LoVo (cell line): ENCODE results near the gene CXCL16.

Experiments
- DNase-seq: peaks from one replicate; pipeline ENCODE4 v3.0.0-alpha.2; 2016; ENCODE audit warnings: low spot score

CXCL16 gene

GRCh38 chr17:4750606-4751005 is 10.9 kb upstream of the CXCL16 start:
- DNase-seq, result no peak

- no peak for DNase-seq
These were observed 9.0 kb upstream of the CXCL16 start for GRCh38 chr17:4748686-4749085.

DNA sequence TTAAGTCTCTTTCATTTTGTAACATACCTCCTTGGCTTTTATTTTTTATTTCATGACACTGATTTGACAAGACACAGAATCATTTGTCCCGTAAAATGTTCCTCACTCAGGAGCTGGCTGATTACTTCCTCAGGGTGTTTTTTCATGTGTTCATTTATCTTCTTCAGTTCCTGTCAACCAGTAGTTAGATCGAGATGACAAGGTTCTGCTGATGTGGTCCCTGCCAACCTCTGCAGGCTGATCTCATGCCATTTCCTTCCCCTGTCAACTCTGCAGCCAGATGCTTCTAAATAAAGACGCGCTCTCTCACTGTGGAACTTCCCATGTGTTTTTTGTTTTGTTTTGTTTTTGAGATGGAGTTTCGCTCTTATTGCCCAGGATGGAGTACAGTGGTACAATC is 8.1 kb upstream of the CXCL16 start:
- no peak for DNase-seq

- no peak for DNase-seq
These were observed 5.6 kb upstream of the CXCL16 start for GRCh38 chr17:4744999-4745969.

GRCh38 chr17:4743898-4744297 is 4.2 kb upstream of the CXCL16 start:
- DNase-seq, result no peak

- DNase-seq, result no peak
These were observed 3.5 kb upstream of the CXCL16 start for GRCh38 chr17:4743216-4743615.

DNA sequence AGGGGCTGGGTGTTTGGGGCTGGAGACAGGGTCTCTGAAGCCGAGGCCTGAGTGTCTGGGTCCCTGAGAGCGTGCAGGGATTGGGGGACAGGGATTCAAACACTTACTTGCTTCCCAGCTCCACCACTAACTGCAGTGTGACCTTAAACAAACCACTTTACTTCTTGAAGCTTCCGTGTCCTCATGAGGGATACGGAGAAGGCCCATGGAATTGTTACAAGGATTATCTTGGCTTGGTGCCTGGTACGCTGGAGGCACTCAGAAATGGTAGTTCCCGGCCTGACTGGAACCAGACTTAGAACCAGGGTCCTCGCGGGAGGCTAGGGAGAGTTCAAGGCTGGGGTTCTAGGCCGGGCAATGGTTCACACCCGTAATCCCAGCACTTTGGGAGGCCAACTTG is 2.9 kb upstream of the CXCL16 start:
- no peak for DNase-seq

GRCh38 chr17:4742133-4742532 is 2.4 kb upstream of the CXCL16 start:
- DNase-seq, result no peak

DNA sequence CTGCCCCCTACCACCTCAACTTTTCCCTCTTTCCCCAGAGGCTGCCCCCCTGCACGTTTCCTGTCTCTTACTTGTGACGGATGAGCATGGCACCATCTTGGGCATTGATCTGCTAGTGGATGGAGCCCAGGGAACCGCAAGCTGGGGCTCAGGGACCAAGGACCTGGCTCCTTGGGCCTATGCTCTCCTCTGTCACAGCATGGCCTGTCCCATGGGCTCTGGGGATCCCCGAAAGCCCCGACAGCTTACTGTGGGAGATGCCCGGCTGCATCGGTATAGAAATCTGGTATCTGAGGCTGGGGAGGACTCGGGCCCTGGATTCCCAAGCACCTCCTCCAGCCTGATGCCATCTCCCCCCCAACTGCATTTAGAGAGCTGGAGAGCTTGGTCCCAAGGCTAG is 1.8 kb upstream of the CXCL16 start:
- DNase-seq, result no peak

DNA sequence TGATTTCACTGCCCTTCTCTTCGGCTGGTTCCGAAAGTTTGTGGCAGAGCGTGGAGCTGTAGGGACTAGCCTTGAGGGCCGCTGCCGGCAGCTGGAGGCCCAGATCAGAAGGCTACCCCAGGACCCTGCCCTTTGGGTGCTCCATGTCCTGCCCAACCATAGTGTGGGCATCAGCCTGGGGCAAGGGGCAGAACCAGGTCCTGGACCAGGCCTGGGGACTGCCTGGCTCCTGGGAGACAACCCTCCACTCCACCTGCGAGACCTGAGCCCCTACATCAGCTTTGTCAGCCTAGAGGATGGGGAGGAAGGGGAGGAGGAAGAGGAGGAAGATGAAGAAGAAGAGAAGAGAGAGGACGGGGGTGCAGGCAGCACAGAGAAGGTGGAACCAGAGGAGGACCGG is 856 bp upstream of the CXCL16 start:
- no peak for DNase-seq

- no peak for DNase-seq
These were observed 260 bp upstream of the CXCL16 start for GRCh38 chr17:4740025-4740351.

DNA sequence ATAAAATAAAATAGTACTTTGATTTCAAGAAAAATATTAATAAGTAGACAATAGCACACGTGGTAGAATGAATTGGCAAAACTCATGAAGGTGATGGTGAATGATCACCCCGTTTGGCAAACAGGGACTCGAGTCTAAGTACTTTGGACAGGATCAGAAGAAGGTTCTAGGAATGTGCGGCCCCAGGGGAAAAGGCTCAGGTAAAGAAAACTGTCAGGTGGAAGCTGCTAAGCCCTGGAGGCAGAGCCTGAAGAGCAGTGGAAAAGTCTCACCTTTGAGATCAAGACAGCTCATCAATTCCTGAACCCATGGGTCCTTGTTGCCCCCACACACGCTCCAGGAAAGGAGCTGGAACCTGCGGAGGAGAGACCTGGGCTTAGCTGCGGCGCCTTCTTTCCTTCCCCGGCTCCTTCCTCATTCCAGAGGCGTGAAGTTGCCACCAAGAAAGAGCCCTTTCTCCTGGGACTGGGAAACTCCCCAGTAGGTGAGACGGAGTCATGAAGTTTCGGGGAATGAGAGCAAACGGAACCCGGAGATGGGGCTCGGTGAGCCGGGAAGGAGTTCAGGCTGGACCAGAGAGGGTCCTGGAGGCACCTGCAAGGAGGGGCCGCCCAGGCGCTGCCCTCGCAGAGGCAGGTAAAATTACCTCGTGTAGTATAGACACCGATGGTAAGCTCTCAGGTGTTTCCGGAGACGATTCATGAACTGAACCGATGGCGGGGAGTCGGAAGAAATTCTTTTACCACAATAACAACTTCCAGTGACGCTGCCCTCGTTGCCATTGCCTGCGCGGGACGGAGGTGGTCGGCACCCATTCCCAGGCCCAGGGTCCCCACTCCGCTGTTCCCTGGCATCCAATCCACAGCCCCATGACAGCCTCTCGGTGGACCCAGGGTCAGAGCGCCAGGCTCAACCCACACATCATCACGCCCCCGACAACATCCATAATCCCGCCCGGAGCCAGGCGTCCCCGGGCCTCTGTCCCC is 1.3 kb downstream of the CXCL16 start:
- DNase-seq, result peak; percentile 64

- no peak for DNase-seq
These were observed 3.7 kb downstream of the CXCL16 start for GRCh38 chr17:4735876-4736651.

DNA sequence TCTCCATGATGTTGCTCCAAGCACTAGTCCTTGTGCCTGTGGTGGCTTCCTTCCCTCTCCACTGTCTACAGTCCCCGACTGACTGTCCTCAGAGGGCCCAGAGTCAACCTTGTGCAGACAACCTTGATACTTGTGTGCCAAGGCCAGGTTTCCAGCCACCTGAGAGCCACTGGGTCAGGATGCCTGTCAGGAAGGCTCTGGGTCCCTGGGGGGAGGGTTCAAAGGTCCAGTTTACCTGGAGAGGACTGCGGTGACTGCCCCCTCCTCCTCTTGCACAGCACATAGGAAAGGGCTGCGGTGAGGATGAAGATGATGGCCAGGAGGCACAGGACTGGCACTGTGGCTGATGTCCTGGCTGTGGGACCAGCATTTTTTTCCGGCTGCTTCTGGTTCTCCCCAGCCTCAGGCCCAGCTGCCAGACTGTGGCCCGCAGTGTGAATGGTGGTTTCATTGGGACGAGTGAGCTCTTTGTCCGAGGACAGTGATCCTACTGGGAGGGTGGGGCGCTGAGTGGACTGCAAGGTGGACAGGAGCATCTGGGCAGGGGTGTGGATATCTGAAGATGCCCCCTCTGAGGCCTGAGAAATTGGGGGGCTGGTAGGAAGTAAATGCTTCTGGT is 4.8 kb downstream of the CXCL16 start:
- DNase-seq, result no peak

- no peak for DNase-seq
These were observed 6.6 kb downstream of the CXCL16 start for GRCh38 chr17:4733073-4733531.

DNA sequence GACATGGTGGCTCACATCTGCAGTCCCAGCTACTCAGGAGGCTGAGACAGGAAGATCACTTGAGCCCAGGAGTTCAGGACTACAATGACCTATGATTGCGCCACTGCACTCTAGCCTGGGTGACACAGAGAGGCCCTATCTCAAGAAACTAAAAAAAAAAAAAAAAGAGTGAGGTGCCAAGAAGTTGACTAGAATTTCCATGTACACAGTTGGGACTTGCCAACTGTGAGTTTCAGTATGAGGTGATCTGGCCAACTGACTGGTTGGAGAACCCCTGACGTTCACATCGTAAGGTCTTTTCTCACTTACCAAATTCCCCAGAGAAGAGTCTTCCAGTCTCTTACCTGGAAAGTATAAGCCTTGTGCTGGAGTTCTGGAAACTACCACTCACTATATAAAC is 11.6 kb downstream of the CXCL16 start:
- DNase-seq, result no peak

- DNase-seq, result no peak
These were observed 13.9 kb downstream of the CXCL16 start for GRCh38 chr17:4725646-4726310.

- DNase-seq, result no peak
These were observed 15.1 kb downstream of the CXCL16 start for GRCh38 chr17:4724650-4725049.

DNA sequence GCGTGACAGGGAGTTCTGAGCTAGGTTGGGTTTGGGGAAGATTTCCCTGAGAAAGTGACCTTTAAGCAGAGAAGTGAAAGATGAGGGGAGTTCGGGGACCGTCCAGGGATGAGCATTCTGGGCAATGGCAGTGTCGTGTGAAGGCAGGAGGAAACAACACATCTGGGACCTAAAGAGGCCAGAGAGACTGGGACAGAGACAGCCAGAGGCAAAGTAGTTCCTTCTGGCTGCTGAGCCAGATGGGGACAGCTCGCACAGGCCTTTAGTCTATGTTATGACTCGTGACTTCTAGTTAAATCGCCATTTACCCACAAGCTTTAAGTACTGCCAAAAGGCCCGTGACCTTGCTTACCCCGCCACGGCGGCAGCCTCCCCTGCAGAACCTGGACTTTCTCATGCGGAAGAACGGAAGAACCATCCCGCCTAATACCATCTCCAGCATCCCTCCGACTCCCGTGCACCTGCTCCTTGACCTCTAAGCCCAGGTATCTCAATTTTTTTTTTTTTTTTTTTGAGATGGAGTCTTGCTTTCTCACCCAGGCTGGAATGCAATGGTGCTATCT is 17.0 kb downstream of the CXCL16 start:
- no peak for DNase-seq
